ENCODE data around the gene MT1F. TPM values are rescaled to one million over a fixed set of nuclear protein-coding genes. Genes with fewer than 3 reads are reported as not detected.

MT1F gene
- total and polyA plus RNA-seq, 2 donors (not counting 1 experiment from before 2014, with no cell fraction given), result 2.1 to 3.2 TPM

GRCh38 chr16:56636616-56637413 is 20.9 kb upstream of the MT1F start:
- Histone ChIP-seq H3K4me2 (ENCODE audit: extremely low read depth, insufficient read depth, low read length) (no peak overlapping the region), H3K79me2 (ENCODE audit: control insufficient read depth, insufficient read depth, low read length) (no peaks in the 10 kb centered on the region), H3K9me3 (ENCODE audit: control insufficient read depth, insufficient read depth, low read depth, low read length) (no peaks in the 10 kb centered on the region), H3K9ac (ENCODE audit: insufficient read depth, low read length) (no peak overlapping the region), H3K27me3 (ENCODE audit: control insufficient read depth, insufficient read depth, low read length) (peaks cover 5% of the 10 kb centered on the region), H3K27ac (ENCODE audit: insufficient read depth, low read length) (no peak overlapping the region), H4K20me1 (ENCODE audit: control insufficient read depth, extremely low read depth, insufficient read depth, low read length) (no peaks in the 10 kb centered on the region), H2AFZ (ENCODE audit: low read length) (no peak overlapping the region), H3K4me3 (replicated peaks in 1 of 4; ENCODE audit: control extremely low read depth in 1 of 4, insufficient read depth in 1 of 4, low read depth in 3 of 4, low read length in 4 of 4) (no peak overlapping the region), H3K4me1 (ENCODE audit: control insufficient read depth, extremely low read depth, insufficient read depth, low read length) (peaks cover 2% of the 10 kb centered on the region), H3K36me3 (ENCODE audit: control insufficient read depth, insufficient read depth, low read length) (no peaks in the 10 kb centered on the region)
- TF ChIP-seq EZH2 (IDR thresholded peaks at IDR 0.05; ENCODE audit: low read length, missing control alignments), result no peak
- no peak for TF ChIP-seq CTCF (conservative IDR thresholded peaks at IDR 0.05 in 1 of 2, IDR thresholded peaks at IDR 0.05 in 1 of 2; ENCODE audit: low read depth in 1 of 2, low read length in 2 of 2)
- DNase-seq (ENCODE audit: low read depth in 2 of 2), result no peak

- H3K27ac ChIP-seq (ENCODE audit: insufficient read depth, low read length), result no peak within 1 kb of the TSS
- TF ChIP-seq EZH2 (IDR thresholded peaks at IDR 0.05; ENCODE audit: low read length, missing control alignments), result no peak
- no peaks in the 10 kb centered on the region for H3K4me1 ChIP-seq (ENCODE audit: control insufficient read depth, extremely low read depth, insufficient read depth, low read length)
- H3K79me2 ChIP-seq (ENCODE audit: control insufficient read depth, insufficient read depth, low read length), result no peaks in the 10 kb centered on the region
- H3K36me3 ChIP-seq (ENCODE audit: control insufficient read depth, insufficient read depth, low read length), result no peaks in the 10 kb centered on the region
- peak within 1 kb of the TSS; percentile 49 to 59 (median 50) for H3K4me3 ChIP-seq (replicated peaks in 1 of 4; ENCODE audit: control extremely low read depth in 1 of 4, insufficient read depth in 1 of 4, low read depth in 3 of 4, low read length in 4 of 4)
- H3K4me2 ChIP-seq (ENCODE audit: extremely low read depth, insufficient read depth, low read length), result peak within 1 kb of the TSS; percentile 83
- no peaks in the 10 kb centered on the region for H4K20me1 ChIP-seq (ENCODE audit: control insufficient read depth, extremely low read depth, insufficient read depth, low read length)
- DNase-seq (ENCODE audit: low read depth in 2 of 2), result peak; percentile 54 to 58
- H3K27me3 ChIP-seq (ENCODE audit: control insufficient read depth, insufficient read depth, low read length), result peaks cover 5% of the 10 kb centered on the region
- H3K9ac ChIP-seq (ENCODE audit: insufficient read depth, low read length), result peak within 1 kb of the TSS; percentile 8
- no peaks in the 10 kb centered on the region for H3K9me3 ChIP-seq (ENCODE audit: control insufficient read depth, insufficient read depth, low read depth, low read length)
- H2AFZ ChIP-seq (ENCODE audit: low read length), result peak within 1 kb of the TSS; percentile 62
Measured at GRCh38 chr16:56637814-56638750, 19.7 kb upstream of the MT1F start, which contains the start of gene MT1A. Gene MT1A (plus strand): TSS chr16:56638666. CDS start chr16:56638739, 73 bp downstream.

DNA sequence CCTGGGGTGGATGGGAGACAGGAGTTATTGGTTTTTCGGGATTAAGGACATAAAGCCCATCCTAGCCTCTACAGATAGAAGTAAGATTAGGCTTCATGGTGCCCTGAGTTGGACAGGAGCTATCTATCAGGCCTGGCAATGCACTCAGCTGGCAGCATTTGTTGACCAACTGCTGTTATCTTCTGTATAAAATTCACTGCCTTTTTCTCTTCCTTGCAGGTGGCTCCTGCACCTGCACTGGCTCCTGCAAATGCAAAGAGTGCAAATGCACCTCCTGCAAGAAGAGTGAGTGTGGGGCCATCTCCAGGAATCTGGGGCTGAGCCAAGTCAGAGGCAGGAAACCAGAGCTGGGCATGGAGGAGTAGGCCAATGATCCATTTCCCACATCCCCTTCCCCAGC is 18.7 kb upstream of the MT1F start:
- no peaks in the 10 kb centered on the region for H3K36me3 ChIP-seq (ENCODE audit: control insufficient read depth, insufficient read depth, low read length)
- no peak overlapping the region for H3K4me2 ChIP-seq (ENCODE audit: extremely low read depth, insufficient read depth, low read length)
- H3K27ac ChIP-seq (ENCODE audit: insufficient read depth, low read length), result no peak overlapping the region
- no peaks in the 10 kb centered on the region for H3K9me3 ChIP-seq (ENCODE audit: control insufficient read depth, insufficient read depth, low read depth, low read length)
- H3K79me2 ChIP-seq (ENCODE audit: control insufficient read depth, insufficient read depth, low read length), result no peaks in the 10 kb centered on the region
- H2AFZ ChIP-seq (ENCODE audit: low read length), result no peak overlapping the region
- H3K9ac ChIP-seq (ENCODE audit: insufficient read depth, low read length), result no peak overlapping the region
- TF ChIP-seq CTCF (conservative IDR thresholded peaks at IDR 0.05 in 1 of 2, IDR thresholded peaks at IDR 0.05 in 1 of 2; ENCODE audit: low read depth in 1 of 2, low read length in 2 of 2) (no peak), EZH2 (IDR thresholded peaks at IDR 0.05; ENCODE audit: low read length, missing control alignments) (no peak)
- H4K20me1 ChIP-seq (ENCODE audit: control insufficient read depth, extremely low read depth, insufficient read depth, low read length), result no peaks in the 10 kb centered on the region
- DNase-seq (ENCODE audit: low read depth in 2 of 2), result no peak
- no peak overlapping the region for H3K4me3 ChIP-seq (replicated peaks in 1 of 4; ENCODE audit: control extremely low read depth in 1 of 4, insufficient read depth in 1 of 4, low read depth in 3 of 4, low read length in 4 of 4)
- peaks cover 5% of the 10 kb centered on the region for H3K27me3 ChIP-seq (ENCODE audit: control insufficient read depth, insufficient read depth, low read length)
- no peaks in the 10 kb centered on the region for H3K4me1 ChIP-seq (ENCODE audit: control insufficient read depth, extremely low read depth, insufficient read depth, low read length)

Data from fibroblast of lung (primary cell).